Kidney (tissue), 14 donors: ENCODE measurements around the gene EGFR. TPM values are rescaled to one million over a fixed set of nuclear protein-coding genes. Genes with fewer than 3 reads are reported as not detected.

Experiments used
- DNase-seq, 5 donors: peaks; one replicate each; pipeline ENCODE4 v3.0.0-alpha.2; 2013 to 2020
- FAIRE-seq: peaks from 2 replicates; lab custom pipeline; 2012; peaks lifted over from hg19 to GRCh38; lab: Jason Lieb, UNC
- H3K27ac ChIP-seq, 2 donors: one replicate each; pipeline ENCODE4 v1.7.0; 2013; ENCODE audit warnings: low read depth in 2 of 2, low read length in 2 of 2, inconsistent platforms in 1 of 2
- H3K27me3 ChIP-seq: one replicate; pipeline ENCODE4 v1.7.1; 2013; ENCODE audit warnings: low read length, inconsistent platforms; ENCODE audit not compliant: control insufficient read depth, insufficient read depth
- H3K36me3 ChIP-seq, 3 donors: one replicate each; pipeline versions ENCODE4 v1.7.0 to v1.7.1; 2013; ENCODE audit warnings: low read length in 3 of 3, control low read depth in 1 of 3, inconsistent platforms in 1 of 3; ENCODE audit not compliant: insufficient read depth in 3 of 3, control insufficient read depth in 2 of 3
- H3K4me1 ChIP-seq, 3 donors: one replicate each; pipeline versions ENCODE4 v1.7.0 to v1.7.1; 2013; ENCODE audit warnings: low read length in 3 of 3, inconsistent platforms in 1 of 3, low read depth in 1 of 3; ENCODE audit not compliant: control insufficient read depth in 2 of 3, insufficient read depth in 2 of 3
- H3K4me3 ChIP-seq, 3 donors: one replicate each; pipeline versions ENCODE4 v1.7.0 to v1.8.1; 2013; ENCODE audit warnings: low read length in 3 of 3, control low read depth in 1 of 3, inconsistent platforms in 1 of 3
- H3K9ac ChIP-seq, 3 donors: one replicate each; pipeline versions ENCODE4 v1.7.0 to v1.7.1; 2013; ENCODE audit warnings: low read length in 3 of 3, control low read depth in 1 of 3, inconsistent platforms in 1 of 3
- H3K9me3 ChIP-seq, 3 donors: one replicate each; pipeline versions ENCODE4 v1.7.0 to v1.7.1; 2013; ENCODE audit warnings: low read length in 3 of 3, control low read depth in 1 of 3, inconsistent platforms in 1 of 3; ENCODE audit not compliant: control insufficient read depth in 2 of 3, insufficient read depth in 1 of 3
- CTCF ChIP-seq: IDR thresholded peaks from 3 replicates; pipeline ENCODE4 v1.5.1; 2012; ENCODE audit warnings: mild to moderate bottlenecking, moderate library complexity, borderline replicate concordance; ENCODE audit not compliant: insufficient read depth; ENCODE audit errors: extremely low read depth
- intact Hi-C: fragments of 100-400 bp; cut with DNase I; formaldehyde crosslinking; loops from one replicate; pipeline ENCODE4 v1.11.1; 2022
- polyA plus RNA-seq: library from polyadenylated mRNA; stranded (reverse); fragments of 350-450 nt; fragmentation: Illumina TruSeq; extraction: RNeasy Lipid Tissue Mini Kit (QIAGEN cat#74804); gene quantifications from one replicate; pipeline ENCODE4 v1.2.3, GENCODE V29; 2014; ENCODE audit warnings: low read depth, low replicate concordance; ENCODE audit not compliant: insufficient read depth
- total RNA-seq: library from RNA; stranded (reverse); fragmentation: NEBNext Ultra II Directional; extraction: Animal tissue kit (Norgen Biotek cat#: 25700); gene quantifications from one replicate; pipeline ENCODE4 v1.2.1, GENCODE V29; 2021
- donor health status: control.
- donor health status: control.
- donor health status: control.
- donor health status: control.
- donor health status: control.
- donor health status: DM: yes; HTN: yes; CAD: no.
- donor health status: Normal renal cell carcinoma (clear cell type).

The EGFR gene
- total and polyA plus RNA-seq, 2 donors from 2014 or later = 5.9 to 61.3 TPM

DNA sequence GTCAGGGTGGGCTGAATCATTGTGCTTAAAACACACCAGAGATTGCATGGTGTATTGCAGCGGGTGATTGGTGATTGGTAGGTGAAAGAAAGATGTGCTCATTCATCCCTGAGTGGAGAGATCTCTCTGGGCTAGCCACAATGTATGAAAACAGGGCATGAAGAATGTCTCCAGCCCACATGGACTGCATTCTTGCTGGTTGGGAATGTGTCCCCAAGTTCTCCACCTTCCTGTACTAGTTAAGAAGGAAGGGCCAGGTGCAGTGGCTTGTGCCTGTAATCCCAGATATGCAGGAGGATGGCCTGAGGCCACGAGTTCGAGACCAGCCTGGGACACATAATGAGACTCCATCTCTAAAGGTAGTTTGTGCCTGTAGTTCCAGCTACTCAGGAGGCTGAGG lies 232.5 kb downstream of the EGFR start:
- TF ChIP-seq CTCF = no peak
- H3K27me3 ChIP-seq = peaks cover 4% of the 10 kb centered on the region
- intact Hi-C loops = loop anchor here (5.0 kb wide), 1 partner anchor 459 kb away; no protein-coding TSS in a partner anchor
- no peaks in the 10 kb centered on the region for H3K9me3 ChIP-seq
- no peak overlapping the region for H3K9ac ChIP-seq
- DNase-seq (no peak), FAIRE-seq (no peak)
- no peak overlapping the region for H3K27ac ChIP-seq
- peaks cover 0 to 5% (median 0%) of the 10 kb centered on the region in 3 donors for H3K4me1 ChIP-seq
- no peak overlapping the region for H3K4me3 ChIP-seq
- no peaks in the 10 kb centered on the region for H3K36me3 ChIP-seq

- intact Hi-C loops = loop anchor here (5.0 kb wide), 1 partner anchor 460 kb away; no protein-coding TSS in a partner anchor
- Histone ChIP-seq H3K36me3 (no peaks in the 10 kb centered on the region), H3K9me3 (no peaks in the 10 kb centered on the region), H3K4me1 (peaks cover 0 to 5% (median 0%) of the 10 kb centered on the region in 3 donors), H3K9ac (no peak overlapping the region), H3K27me3 (peaks cover 5% of the 10 kb centered on the region), H3K27ac (no peak overlapping the region), H3K4me3 (no peak overlapping the region)
- FAIRE-seq (no peak), DNase-seq (no peak)
- TF ChIP-seq CTCF = no peak
These were observed 233.1 kb downstream of the EGFR start for GRCh38 chr7:55251911-55252310.

GRCh38 chr7:55252386-55252785 lies 233.6 kb downstream of the EGFR start:
- DNase-seq (peak in 2 of 5 donors; percentile 34 to 46), FAIRE-seq (no peak)
- TF ChIP-seq CTCF = no peak
- H3K36me3 ChIP-seq = no peaks in the 10 kb centered on the region
- no peak overlapping the region for H3K27ac ChIP-seq
- H3K4me3 ChIP-seq = no peak overlapping the region
- no peak overlapping the region for H3K9ac ChIP-seq
- intact Hi-C loops = loop anchor here (5.0 kb wide), 1 partner anchor 460 kb away; no protein-coding TSS in a partner anchor
- H3K27me3 ChIP-seq = peaks cover 5% of the 10 kb centered on the region
- no peaks in the 10 kb centered on the region for H3K9me3 ChIP-seq
- H3K4me1 ChIP-seq = peaks cover 0 to 5% (median 0%) of the 10 kb centered on the region in 3 donors

DNA sequence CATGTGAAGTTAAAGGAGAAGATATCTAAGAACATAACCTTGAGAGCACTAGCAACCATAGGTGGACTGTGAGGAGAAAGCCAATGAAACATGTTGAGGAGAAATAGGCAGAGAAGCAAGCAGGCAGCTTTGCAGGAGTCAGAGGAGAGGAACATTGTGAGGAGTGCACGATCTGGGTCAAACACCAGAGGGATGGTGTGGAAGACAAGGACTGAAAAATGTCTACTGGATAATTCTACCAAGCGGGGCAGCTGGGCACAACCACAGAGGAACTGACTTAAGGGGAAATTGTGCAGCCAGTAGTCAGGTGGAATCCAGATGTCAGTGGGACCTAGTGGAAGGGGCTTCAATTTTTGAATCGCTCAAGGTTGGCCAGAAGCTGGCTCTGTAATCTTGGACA lies 234.4 kb downstream of the EGFR start:
- Histone ChIP-seq H3K4me1 (peaks cover 0 to 5% (median 0%) of the 10 kb centered on the region in 3 donors), H3K27ac (no peak overlapping the region), H3K4me3 (no peak overlapping the region), H3K9me3 (no peaks in the 10 kb centered on the region), H3K9ac (no peak overlapping the region), H3K36me3 (no peaks in the 10 kb centered on the region), H3K27me3 (peaks cover 5% of the 10 kb centered on the region)
- DNase-seq (no peak), FAIRE-seq (no peak)
- intact Hi-C loops = loop anchor here (5.0 kb wide), 1 partner anchor 461 kb away; no protein-coding TSS in a partner anchor
- TF ChIP-seq CTCF = no peak
